Neural cell (in vitro differentiated cells): Measurements from ENCODE around the gene DBP. TPM values are rescaled to one million over a fixed set of nuclear protein-coding genes. Genes with fewer than 3 reads are reported as not detected.

Source experiments
- H2AFZ ChIP-seq: fragments of 200-600, 300-800 bp; sonication (generic), shearing (Covaris generic); 2 replicates; pipeline ENCODE4 v1.6.0; 2014; ENCODE audit warnings: low read depth, mild to moderate bottlenecking, antibody characterized with exemption, low read length, moderate library complexity
- H3F3A ChIP-seq: fragments of 200-600 bp; shearing (Covaris generic); 2 replicates; pipeline ENCODE4 v1.6.1; 2016; ENCODE audit warnings: mild to moderate bottlenecking, moderate library complexity, mixed read lengths, antibody characterized with exemption, low read length; ENCODE audit not compliant: insufficient read depth, poor library complexity, severe bottlenecking
- H3K27ac ChIP-seq: fragments of 200-600, 300-800 bp; sonication (generic), shearing (Covaris generic); 2 replicates; pipeline ENCODE4 v1.5.1; 2014; ENCODE audit warnings: mild to moderate bottlenecking, low read length, moderate library complexity
- H3K27me3 ChIP-seq: fragments of 300-800, 200-600 bp; sonication (generic), shearing (Covaris generic); 2 replicates; pipeline ENCODE4 v1.6.0; 2014; ENCODE audit warnings: mild to moderate bottlenecking, low read depth, low read length, moderate library complexity; ENCODE audit not compliant: insufficient read depth
- H3K36me3 ChIP-seq: fragments of 300-800, 200-600 bp; sonication (generic), shearing (Covaris generic); 2 replicates; pipeline ENCODE4 v1.5.1; 2014; ENCODE audit warnings: mild to moderate bottlenecking, antibody characterized with exemption, low read length, moderate library complexity; ENCODE audit not compliant: insufficient read depth
- H3K4me2 ChIP-seq: fragments of 300-800, 200-600 bp; sonication (generic), shearing (Covaris generic); 2 replicates; pipeline ENCODE4 v1.6.0; 2014; ENCODE audit warnings: mild to moderate bottlenecking, low read length
- H3K4me3 ChIP-seq: fragments of 300-800, 200-600 bp; sonication (generic), shearing (Covaris generic); 2 replicates; pipeline ENCODE4 v1.5.1; 2014; ENCODE audit warnings: mild to moderate bottlenecking, low read length, moderate library complexity
- H3K79me2 ChIP-seq: fragments of 200-600 bp; shearing (Covaris generic); replicated peaks from 2 replicates; pipeline ENCODE4 v1.6.0; 2014; ENCODE audit warnings: mild to moderate bottlenecking, low read length, moderate library complexity; ENCODE audit not compliant: insufficient read depth
- H3K9ac ChIP-seq: fragments of 300-800, 200-600 bp; sonication (generic), shearing (Covaris generic); 2 replicates; pipeline ENCODE4 v1.6.1; 2016; ENCODE audit warnings: mild to moderate bottlenecking, low read length, mixed read lengths
- H3K9me2 ChIP-seq: fragments of 200-600 bp; shearing (Covaris generic); 2 replicates; pipeline ENCODE4 v1.6.1; 2016; ENCODE audit warnings: mild to moderate bottlenecking, low read length, mixed read lengths; ENCODE audit not compliant: insufficient read depth
- H3K9me3 ChIP-seq: fragments of 200-600, 300-800 bp; sonication (generic), shearing (Covaris generic); 2 replicates; pipeline ENCODE4 v1.6.1; 2016; ENCODE audit warnings: mild to moderate bottlenecking, mixed run types, low read length, moderate library complexity, mixed read lengths
- H4K20me1 ChIP-seq: fragments of 200-600 bp; shearing (Covaris generic); 2 replicates; pipeline ENCODE4 v1.6.1; 2016; ENCODE audit warnings: mild to moderate bottlenecking, mixed run types; ENCODE audit not compliant: insufficient read depth
- CTCF ChIP-seq: fragments of 450-650 bp; IDR thresholded peaks from 2 replicates; pipeline ENCODE4 v1.5.1; 2014; ENCODE audit warnings: antibody characterized with exemption, mild to moderate bottlenecking, moderate library complexity; ENCODE audit not compliant: poor library complexity, severe bottlenecking
- EP300 ChIP-seq: fragments of 450-650 bp; conservative IDR thresholded peaks from 2 replicates; pipeline ENCODE4 v1.6.1; 2014; ENCODE audit warnings: antibody characterized with exemption, mild to moderate bottlenecking, moderate library complexity; ENCODE audit not compliant: poor library complexity, severe bottlenecking
- EZH2 ChIP-seq: fragments of 200-600, 300-800 bp; shearing (Covaris generic), sonication (generic); IDR thresholded peaks from 2 replicates; pipeline ENCODE4 v1.6.1; 2014; ENCODE audit warnings: antibody characterized with exemption, low read length, borderline replicate concordance, mild to moderate bottlenecking; ENCODE audit not compliant: insufficient read depth, poor library complexity, severe bottlenecking
- MXI1 ChIP-seq: fragments of 450-650 bp; conservative IDR thresholded peaks from 2 replicates; pipeline ENCODE4 v1.6.1; 2014; ENCODE audit warnings: antibody characterized with exemption, mild to moderate bottlenecking; ENCODE audit not compliant: poor library complexity, severe bottlenecking
- POLR2AphosphoS5 ChIP-seq: IDR thresholded peaks from 2 replicates; pipeline ENCODE4 v1.6.1; 2012
- RAD21 ChIP-seq: fragments of 450-650 bp; conservative IDR thresholded peaks from 2 replicates; pipeline ENCODE4 v1.6.1; 2014; ENCODE audit warnings: antibody characterized with exemption, mild to moderate bottlenecking, moderate library complexity
- REST ChIP-seq: IDR thresholded peaks from 2 replicates; pipeline ENCODE4 v1.6.1; 2012; ENCODE audit warnings: borderline replicate concordance
- SMC3 ChIP-seq: fragments of 450-650 bp; conservative IDR thresholded peaks from 2 replicates; pipeline ENCODE4 v1.6.1; 2014; ENCODE audit warnings: antibody characterized with exemption, mild to moderate bottlenecking, moderate library complexity; ENCODE audit not compliant: poor library complexity
- TAF1 ChIP-seq: IDR thresholded peaks from 2 replicates; pipeline ENCODE4 v1.6.1; 2012; ENCODE audit warnings: low read depth
- polyA plus RNA-seq: library from polyadenylated mRNA; depleted of rRNA; stranded (reverse); fragments of >200 nt; gene quantifications from 2 replicates; pipeline ENCODE4 v1.2.3, GENCODE V29; 2014

The DBP gene
- polyA plus RNA-seq, 1 donor from 2014 or later: 3.6 TPM

GRCh38 chr19:48618278-48618915, 18.8 kb downstream of the DBP start:
- peak overlapping the region; percentile 83 for H3K27ac ChIP-seq
- peak overlapping the region; percentile 88 for H3K4me2 ChIP-seq
- no peak for TF ChIP-seq SMC3
- no peak for TF ChIP-seq RAD21
- no peak for TF ChIP-seq TAF1
- TF ChIP-seq CTCF: no peak
- no peak for TF ChIP-seq POLR2AphosphoS5
- TF ChIP-seq EZH2: no peak
- no peak for TF ChIP-seq MXI1
- TF ChIP-seq EP300: no peak
- TF ChIP-seq REST: no peak
- H3K27me3 ChIP-seq: no peaks in the 10 kb centered on the region
- peaks cover 4% of the 10 kb centered on the region for H4K20me1 ChIP-seq
- H2AFZ ChIP-seq: peak overlapping the region; percentile 52
- no peaks in the 10 kb centered on the region for H3K9me2 ChIP-seq
- peak overlapping the region; percentile 88 for H3K9ac ChIP-seq
- peak overlapping the region; percentile 88 for H3K4me3 ChIP-seq
- peaks cover 2% of the 10 kb centered on the region for H3F3A ChIP-seq
- no peaks in the 10 kb centered on the region for H3K9me3 ChIP-seq
- H3K79me2 ChIP-seq: peaks cover 24% of the 10 kb centered on the region
- H3K36me3 ChIP-seq: peaks cover 3% of the 10 kb centered on the region

GRCh38 chr19:48617146-48617937, 19.8 kb downstream of the DBP start:
- Histone ChIP-seq H3F3A (no peaks in the 10 kb centered on the region), H3K27me3 (no peaks in the 10 kb centered on the region), H3K27ac (no peak overlapping the region), H3K9ac (peak overlapping the region; percentile 88), H3K36me3 (peaks cover 3% of the 10 kb centered on the region), H4K20me1 (peaks cover 4% of the 10 kb centered on the region), H3K9me2 (no peaks in the 10 kb centered on the region), H3K79me2 (peaks cover 24% of the 10 kb centered on the region), H2AFZ (no peak overlapping the region), H3K9me3 (no peaks in the 10 kb centered on the region), H3K4me3 (peak overlapping the region; percentile 88), H3K4me2 (peak overlapping the region; percentile 88)
- TF ChIP-seq MXI1 (no peak), SMC3 (no peak), RAD21 (no peak), REST (no peak), TAF1 (no peak)
